ENCODE results near the gene C16orf87. TPM values are rescaled to one million over a fixed set of nuclear protein-coding genes. Genes with fewer than 3 reads are reported as not detected.
A peak's percentile ranks its signal among the peaks of the same experiment; 100 is the strongest.
"Not testable (repeated sequence)": the region's sequence is repeated elsewhere in the genome, so short reads cannot be mapped to it uniquely, and the experiment has no call there.

C16orf87 gene
- polyA plus RNA-seq, 4 donors, result 27.6 to 38.8 (median 36.1) TPM

GRCh38 chr16:46801428-46802049, 29.4 kb downstream of the C16orf87 start:
- no peak for DNase-seq (ENCODE audit: low read depth in 4 of 4, low spot score in 3 of 4)

- no peak for DNase-seq (ENCODE audit: low read depth in 4 of 4, low spot score in 3 of 4)
Measured at GRCh38 chr16:46800494-46800893, 30.5 kb downstream of the C16orf87 start.

GRCh38 chr16:46797501-46797900, 33.5 kb downstream of the C16orf87 start:
- no peak for DNase-seq (ENCODE audit: low read depth in 4 of 4, low spot score in 3 of 4)

- DNase-seq (ENCODE audit: low read depth in 4 of 4, low spot score in 3 of 4), result no peak
Measured at GRCh38 chr16:46796764-46797269, 34.2 kb downstream of the C16orf87 start.

GRCh38 chr16:46793841-46794240, 37.1 kb downstream of the C16orf87 start:
- no peak for DNase-seq (ENCODE audit: low read depth in 4 of 4, low spot score in 3 of 4)

- DNase-seq (ENCODE audit: low read depth in 4 of 4, low spot score in 3 of 4), result no peak
Measured at GRCh38 chr16:46790599-46791270, 40.2 kb downstream of the C16orf87 start.

- DNase-seq (ENCODE audit: low read depth in 4 of 4, low spot score in 3 of 4), result peak in 1 of 4 donors; percentile 34
Measured at GRCh38 chr16:46789499-46790414, 41.2 kb downstream of the C16orf87 start.

GRCh38 chr16:46788891-46789474, 42.0 kb downstream of the C16orf87 start:
- DNase-seq (ENCODE audit: low read depth in 4 of 4, low spot score in 3 of 4), result no peak

GRCh38 chr16:46787909-46788308, 43.1 kb downstream of the C16orf87 start:
- DNase-seq (ENCODE audit: low read depth in 4 of 4, low spot score in 3 of 4), result no peak

- no peak for DNase-seq (ENCODE audit: low read depth in 4 of 4, low spot score in 3 of 4)
Measured at GRCh38 chr16:46785076-46785845, 45.7 kb downstream of the C16orf87 start.

- not testable (repeated sequence) for DNase-seq (ENCODE audit: low read depth in 4 of 4, low spot score in 3 of 4)
Measured at GRCh38 chr16:46784569-46784968, 46.4 kb downstream of the C16orf87 start.

- DNase-seq (ENCODE audit: low read depth in 4 of 4, low spot score in 3 of 4), result no peak
Measured at GRCh38 chr16:46783800-46784199, 47.2 kb downstream of the C16orf87 start.

- no peak for DNase-seq (ENCODE audit: low read depth in 4 of 4, low spot score in 3 of 4)
Measured at GRCh38 chr16:46782320-46782719, 48.7 kb downstream of the C16orf87 start.

GRCh38 chr16:46777804-46778203, 53.2 kb downstream of the C16orf87 start:
- DNase-seq (ENCODE audit: low read depth in 4 of 4, low spot score in 3 of 4), result no peak

GRCh38 chr16:46775214-46775613, 55.8 kb downstream of the C16orf87 start:
- no peak for DNase-seq (ENCODE audit: low read depth in 4 of 4, low spot score in 3 of 4)

- no peak for DNase-seq (ENCODE audit: low read depth in 4 of 4, low spot score in 3 of 4)
Measured at GRCh38 chr16:46774743-46775177, 56.2 kb downstream of the C16orf87 start.

GRCh38 chr16:46772463-46772862, 58.5 kb downstream of the C16orf87 start:
- DNase-seq (ENCODE audit: low read depth in 4 of 4, low spot score in 3 of 4), result no peak

- no peak for DNase-seq (ENCODE audit: low read depth in 4 of 4, low spot score in 3 of 4)
Measured at GRCh38 chr16:46768809-46769208, 62.2 kb downstream of the C16orf87 start.

- DNase-seq (ENCODE audit: low read depth in 4 of 4, low spot score in 3 of 4), result no peak
Measured at GRCh38 chr16:46765050-46765449, 65.9 kb downstream of the C16orf87 start.

- DNase-seq (ENCODE audit: low read depth in 4 of 4, low spot score in 3 of 4), result no peak
Measured at GRCh38 chr16:46763147-46763546, 67.8 kb downstream of the C16orf87 start.
